Panc1 (cell line): ENCODE data around the gene PRR23B.

Experiments used
- CTCF ChIP-seq: fragments of 450-650 bp; IDR thresholded peaks from 2 replicates; pipeline ENCODE4 v1.5.1; 2017; ENCODE audit warnings: mild to moderate bottlenecking
- POLR2AphosphoS5 ChIP-seq: IDR thresholded peaks from 2 replicates; pipeline ENCODE4 v1.6.1; 2012; ENCODE audit warnings: mild to moderate bottlenecking, low read depth, low read length, moderate library complexity
- SIN3A ChIP-seq: IDR thresholded peaks from 2 replicates; pipeline ENCODE4 v1.6.1; 2012; ENCODE audit warnings: low read depth, mild to moderate bottlenecking, low read length, moderate library complexity, borderline replicate concordance; ENCODE audit not compliant: insufficient read depth
- TCF7L2 ChIP-seq: IDR thresholded peaks from 2 replicates; pipeline ENCODE4 v1.6.1; 2011; ENCODE audit warnings: mild to moderate bottlenecking, low read depth, low read length, inconsistent platforms

- TF ChIP-seq CTCF: no peak
- no peak for TF ChIP-seq POLR2AphosphoS5
- no peak for TF ChIP-seq SIN3A
- no peak for TF ChIP-seq TCF7L2
Observed at GRCh38 chr3:138974462-138974861, 46.3 kb downstream of the PRR23B start.
